ENCODE results near the gene RYR2. TPM values are rescaled to one million over a fixed set of nuclear protein-coding genes. Genes with fewer than 3 reads are reported as not detected.

Gene RYR2
- total RNA-seq, 1 experiment from 2014 or later: 3.4 TPM

- Histone ChIP-seq H3K9me3 (ENCODE audit: control insufficient read depth, low read depth, low read length) (no peaks in the 10 kb centered on the region), H2AK5ac (ENCODE audit: insufficient read length, low read length) (no peak overlapping the region), H3K4ac (ENCODE audit: low read depth, low read length) (no peak overlapping the region), H3K23ac (ENCODE audit: insufficient read length, low read depth, low read length) (no peak overlapping the region), H4K5ac (ENCODE audit: insufficient read length, low read depth, low read length) (no peak overlapping the region), H4K91ac (ENCODE audit: insufficient read length, low read depth, low read length) (no peak overlapping the region), H3K79me1 (ENCODE audit: insufficient read depth, low read depth, low read length, poor library complexity, severe bottlenecking) (no peaks in the 10 kb centered on the region), H2AFZ (ENCODE audit: low read length) (no peak overlapping the region), H3K27me3 (ENCODE audit: insufficient read depth, low read length) (no peaks in the 10 kb centered on the region), H3K23me2 (ENCODE audit: insufficient read length, low read depth, low read length, poor library complexity, severe bottlenecking) (no peaks in the 10 kb centered on the region), H3T11ph (ENCODE audit: low read length) (no peak overlapping the region), H2BK15ac (ENCODE audit: low read depth, low read length) (no peak overlapping the region), H3K18ac (ENCODE audit: insufficient read length, low read depth, low read length) (no peak overlapping the region), H4K8ac (replicated peaks; ENCODE audit: insufficient read length, low read depth, low read length) (no peak overlapping the region), H2BK120ac (ENCODE audit: low read depth, low read length, poor library complexity, severe bottlenecking) (no peak overlapping the region), H3K27ac (ENCODE audit: insufficient read length, low read depth, low read length) (no peak overlapping the region), H3K4me1 (ENCODE audit: insufficient read depth, low read length) (peaks cover 7% of the 10 kb centered on the region; the same call in 1 of the 2 replicates), H3K56ac (ENCODE audit: insufficient read length, low read depth, low read length) (no peak overlapping the region), H3K9ac (ENCODE audit: extremely low read depth, insufficient read length, low read length) (no peak overlapping the region), H3K14ac (ENCODE audit: insufficient read depth, low read length) (no peak overlapping the region), H3K79me2 (ENCODE audit: insufficient read depth, low read length) (peaks cover 2% of the 10 kb centered on the region; the same call in 1 of the 2 replicates), H3K4me2 (ENCODE audit: insufficient read depth, insufficient read length, low read length) (no peak overlapping the region), H2BK12ac (ENCODE audit: insufficient read length, low read depth, low read length) (no peak overlapping the region), H2BK20ac (ENCODE audit: low read depth, low read length, poor library complexity, severe bottlenecking) (no peak overlapping the region), H2BK5ac (ENCODE audit: insufficient read length, low read length) (no peak overlapping the region), H4K20me1 (ENCODE audit: control insufficient read depth, insufficient read depth, insufficient read length) (no peaks in the 10 kb centered on the region)
- H3K27me3 Mint-ChIP-seq (ENCODE audit: low read depth): no peaks in the 10 kb centered on the region
- no peak overlapping the region for H3K4me3 Mint-ChIP-seq
- H3K4me1 Mint-ChIP-seq: peaks cover 10 to 13% of the 10 kb centered on the region in 2 experiments
- no peak for TF ChIP-seq CTCF (conservative IDR thresholded peaks at IDR 0.05)
- DNase-seq: no peak
- no CpG with 5 or more reads among the region's 6 CpGs for WGBS (ENCODE audit: extremely low coverage, insufficient read length, low lambda C conversion rate)
- H3K9me3 Mint-ChIP-seq: no peaks in the 10 kb centered on the region
- peaks cover 0 to 4% (median 3%) of the 10 kb centered on the region in 3 experiments; a peak in 1 of 7 replicates for H3K36me3 Mint-ChIP-seq (ENCODE audit: insufficient read depth in 1 of 3, low read depth in 3 of 3)
- H3K27ac Mint-ChIP-seq: no peak overlapping the region
Measured at GRCh38 chr1:237050185-237050584, 8.2 kb downstream of the RYR2 start.
